Right lobe of liver (tissue), 6 donors: ENCODE data around the gene POC1A. TPM values are rescaled to one million over a fixed set of nuclear protein-coding genes. Genes with fewer than 3 reads are reported as not detected.

Experiments used
- ATAC-seq, 4 donors: fragments of 200-7000 bp; cut with Tn5 transposase; one replicate each; pipeline ENCODE4 v1.9.1; 2020; ENCODE audit warnings: mild to moderate bottlenecking in 4 of 4, moderate library complexity in 4 of 4
- DNase-seq, 3 donors: peaks; one replicate each; pipeline ENCODE4 v3.0.0-alpha.2; 2020
- H3K27ac ChIP-seq, 3 donors: fragments of 200-600 bp; one replicate each; pipeline ENCODE4 v1.8.0; 2022
- H3K27me3 ChIP-seq, 2 donors: fragments of 200-600 bp; one replicate each; pipeline ENCODE4 v1.8.0; 2022
- H3K36me3 ChIP-seq, 4 donors: fragments of 200-600 bp; sonication (generic) in 1 of 4; one replicate each; pipeline versions ENCODE4 v1.5.1 to v1.8.0; 2017 to 2022; ENCODE audit warnings: control low read depth in 1 of 4
- H3K4me1 ChIP-seq, 4 donors: fragments of 200-600 bp; sonication (generic) in 1 of 4; one replicate each; pipeline versions ENCODE4 v1.5.1 to v1.8.0; 2017 to 2022; ENCODE audit warnings: control low read depth in 1 of 4
- H3K4me3 ChIP-seq, 3 donors: fragments of 200-600 bp; one replicate each; pipeline ENCODE4 v1.8.0; 2022
- H3K9me3 ChIP-seq, 4 donors: fragments of 200-600 bp; sonication (generic) in 1 of 4; one replicate each; pipeline versions ENCODE4 v1.5.1 to v1.8.0; 2017 to 2022; ENCODE audit warnings: control low read depth in 1 of 4
- CTCF ChIP-seq, 4 donors: fragments of 200-600 bp in 3 of 4; fragments of 450-650 bp in 1 of 4; IDR thresholded peaks; one replicate each; pipeline versions ENCODE4 v1.5.1 to v1.8.0; 2016 to 2022; ENCODE audit warnings: antibody characterized with exemption in 4 of 4, mild to moderate bottlenecking in 2 of 4
- POLR2A ChIP-seq: fragments of 450-650 bp; IDR thresholded peaks from one replicate; pipeline ENCODE4 v1.6.1; 2017; ENCODE audit warnings: antibody characterized with exemption, mild to moderate bottlenecking
- WGBS: methylation state at CpG from one replicate; pipeline ENCODE4 v1.1.6; 2018; ENCODE audit warnings: low coverage, low lambda C conversion rate; ENCODE audit not compliant: insufficient coverage; ENCODE audit errors: missing lambda C conversion rate; 5-methylcytosine and 5-hydroxymethylcytosine counted together
- intact Hi-C, 2 donors: fragments of 100-400 bp; cut with DNase I; formaldehyde crosslinking; loops; one replicate each; pipeline versions ENCODE4 v1.11.2 to v1.14.1; 2022
- total RNA-seq, 6 experiments: library from RNA; depleted of rRNA in 2 of 6; stranded (reverse); fragments of >200 nt in 2 of 6; fragmentation: NEBNext Ultra II Directional in 3 of 6; extraction: Animal tissue kit (Norgen Biotek cat#: 25700) in 3 of 6; gene quantifications; one replicate each; pipeline versions ENCODE4 v1.1.0 to v1.2.4, GENCODE V29; 2016 to 2023
- donor health status: DM: no; HTN: yes; CAD: no.
- donor health status: DM: no; HTN: no; CAD: no.
- donor health status: DM: no; HTN: no; CAD: no.
- donor health status: DM: no; HTN: yes; CAD: no.
- donor health status: DM: no; HTN: yes; CAD: no.

POC1A gene
- total RNA-seq, 6 experiments from 2014 or later, result 2.0 to 4.3 (median 3.2) TPM

- Histone ChIP-seq H3K9me3 (no peaks in the 10 kb centered on the region), H3K27me3 (no peaks in the 10 kb centered on the region), H3K36me3 (no peaks in the 10 kb centered on the region), H3K27ac (no peak overlapping the region), H3K4me3 (no peak overlapping the region), H3K4me1 (peaks cover 0 to 15% (median 2%) of the 10 kb centered on the region in 4 donors)
- intact Hi-C loops, result no loop called here
- ATAC-seq (no peak), DNase-seq (no peak)
- TF ChIP-seq POLR2A (no peak), CTCF (IDR thresholded peaks at IDR 0.05) (no peak)
- 90% methylated on average over 7 of the region's 7 CpGs for WGBS
Measured at GRCh38 chr3:52059781-52060180, 94.4 kb downstream of the POC1A start.

- TF ChIP-seq POLR2A (no peak), CTCF (IDR thresholded peaks at IDR 0.05) (no peak)
- Histone ChIP-seq H3K4me1 (peaks cover 0 to 15% (median 2%) of the 10 kb centered on the region in 4 donors), H3K9me3 (no peaks in the 10 kb centered on the region), H3K27me3 (no peaks in the 10 kb centered on the region), H3K36me3 (no peaks in the 10 kb centered on the region), H3K27ac (peak overlapping the region in 1 of 3 donors; percentile 4), H3K4me3 (peak overlapping the region; percentile 21 to 66 (median 24))
- intact Hi-C loops, result no loop called here
- no peak for ATAC-seq
- 76% methylated on average over 4 of the region's 14 CpGs for WGBS
- no peak for DNase-seq
Measured at GRCh38 chr3:52057812-52058495, 96.3 kb downstream of the POC1A start.

- intact Hi-C loops, result no loop called here
- no peaks in the 10 kb centered on the region for H3K27me3 ChIP-seq
- peak in 1 of 4 donors; percentile 32 for TF ChIP-seq CTCF (IDR thresholded peaks at IDR 0.05)
- TF ChIP-seq POLR2A, result no peak
- H3K9me3 ChIP-seq, result no peaks in the 10 kb centered on the region
- H3K27ac ChIP-seq, result peak overlapping the region; percentile 62 to 79 (median 64)
- ATAC-seq (peak; percentile 90 to 92 (median 91)), DNase-seq (peak; percentile 100)
- peak overlapping the region; percentile 42 to 66 (median 46) for H3K4me3 ChIP-seq
- no peaks in the 10 kb centered on the region for H3K36me3 ChIP-seq
- H3K4me1 ChIP-seq, result peaks cover 0 to 15% (median 2%) of the 10 kb centered on the region in 4 donors
- 0% methylated on average over 19 of the region's 55 CpGs for WGBS
Measured at GRCh38 chr3:52056968-52057811, 97.0 kb downstream of the POC1A start.

GRCh38 chr3:52056521-52056967, 97.7 kb downstream of the POC1A start, which contains the start of gene DUSP7:
DUSP7 (minus strand) TSS chr3:52056571; CDS start chr3:52056366, 205 bp downstream.
- 0% methylated on average over 2 of the region's 51 CpGs for WGBS

More at GRCh38 chr3:52056521-52056967, 97.7 kb downstream of the POC1A start, which contains the start of gene DUSP7:
- Histone ChIP-seq H3K36me3 (no peaks in the 10 kb centered on the region), H3K4me1 (peaks cover 0 to 15% (median 2%) of the 10 kb centered on the region in 4 donors), H3K27ac (peak within 1 kb of the TSS; percentile 64 to 79 (median 66)), H3K4me3 (peak within 1 kb of the TSS; percentile 57 to 66 (median 62)), H3K27me3 (no peaks in the 10 kb centered on the region), H3K9me3 (no peaks in the 10 kb centered on the region)
- ATAC-seq (peak; percentile 50 to 63 (median 52)), DNase-seq (peak; percentile 77 to 82 (median 79))
- TF ChIP-seq CTCF (IDR thresholded peaks at IDR 0.05) (no peak), POLR2A (no peak)
- intact Hi-C loops, result no loop called here
